ENCODE results near the gene RNF149.

RNF149 gene

GRCh38 chr2:101230541-101231001 lies 77.9 kb downstream of the RNF149 start:
- DNase-seq (ENCODE audit: low spot score) = no peak
